Fibroblast of lung (primary cell): ENCODE data around the gene MYO1D.

Experiments used
- CTCF ChIP-seq, 2 donors: IDR thresholded peaks in 1 of 2; conservative IDR thresholded peaks in 1 of 2; 1 replicate in 1 of 2; 2 replicates in 1 of 2; pipeline ENCODE4 v1.5.1; 2011 to 2012; ENCODE audit warnings: low read length in 2 of 2, control low read depth in 1 of 2, inconsistent platforms in 1 of 2, low read depth in 1 of 2, mild to moderate bottlenecking in 1 of 2
- EZH2 ChIP-seq: IDR thresholded peaks from 2 replicates; pipeline ENCODE4 v1.5.1; 2012; ENCODE audit warnings: low read length, control low read depth, mild to moderate bottlenecking; ENCODE audit errors: missing control alignments

DNA sequence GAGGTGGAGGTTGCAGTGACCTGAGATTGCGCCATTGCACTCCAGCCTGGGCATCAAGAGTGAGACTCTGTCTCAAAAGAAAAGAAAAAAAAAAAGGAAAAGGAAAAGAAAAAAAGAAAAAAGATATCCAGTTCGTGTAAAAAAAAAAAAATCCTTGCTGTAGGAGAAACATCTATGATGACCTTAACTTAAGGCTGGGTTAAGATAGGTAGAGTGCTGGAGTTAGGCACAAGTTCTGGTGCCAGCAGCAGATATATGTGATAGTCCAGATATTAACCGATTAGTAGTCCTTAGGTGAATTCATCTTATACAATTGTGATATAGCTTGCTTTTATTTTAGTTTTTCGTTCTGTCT is 415.4 kb downstream of the MYO1D start:
- no peak for TF ChIP-seq CTCF (conservative IDR thresholded peaks at IDR 0.05 in 1 of 2, IDR thresholded peaks at IDR 0.05 in 1 of 2; ENCODE audit: low read depth in 1 of 2, low read length in 2 of 2)
- TF ChIP-seq EZH2 = no peak
